Gastrocnemius medialis (tissue), 4 donors: ENCODE measurements around the gene ZNF813.

Experiments
- CTCF ChIP-seq, 5 experiments: fragments of 450-650 bp in 3 of 5; fragments of 200-600 bp in 2 of 5; sonication (generic) in 2 of 5; IDR thresholded peaks in 4 of 5; conservative IDR thresholded peaks in 1 of 5; 1 replicate in 4 of 5; 2 replicates in 1 of 5; pipeline ENCODE4 v1.5.1; 2016 to 2019; ENCODE audit warnings: antibody characterized with exemption in 5 of 5, mild to moderate bottlenecking in 3 of 5, moderate library complexity in 3 of 5
- POLR2A ChIP-seq, 2 donors: fragments of 450-650 bp; IDR thresholded peaks; one replicate each; pipeline ENCODE4 v1.6.1; 2017; ENCODE audit warnings: antibody characterized with exemption in 2 of 2, mild to moderate bottlenecking in 2 of 2, moderate library complexity in 2 of 2

GRCh38 chr19:53432088-53432661 is 35.4 kb upstream of the ZNF813 start:
- TF ChIP-seq CTCF (IDR thresholded peaks at IDR 0.05 in 4 of 5, conservative IDR thresholded peaks at IDR 0.05 in 1 of 5): no peak
- TF ChIP-seq POLR2A (IDR thresholded peaks at IDR 0.05): no peak
